SU-DHL-6 (cell line): ENCODE results near the gene BPIFB2.

ENCODE experiments used
- EZH2phosphoT487 ChIP-seq: fragments of 200-600 bp; sonication (generic), shearing (Covaris generic); conservative IDR thresholded peaks from 2 replicates; pipeline ENCODE4 v1.6.1; 2018; ENCODE audit warnings: mild to moderate bottlenecking, antibody characterized with exemption, low read length, moderate library complexity, mixed read lengths
- TF ChIP-seq, protein P1 (sequence below): fragments of 200-600 bp; sonication (generic); IDR thresholded peaks from one replicate; pipeline ENCODE4 v1.5.1; 2017; ENCODE audit warnings: antibody characterized with exemption, mild to moderate bottlenecking, low read length, moderate library complexity; ENCODE audit not compliant: insufficient read depth, poor library complexity, severe bottlenecking

DNA sequence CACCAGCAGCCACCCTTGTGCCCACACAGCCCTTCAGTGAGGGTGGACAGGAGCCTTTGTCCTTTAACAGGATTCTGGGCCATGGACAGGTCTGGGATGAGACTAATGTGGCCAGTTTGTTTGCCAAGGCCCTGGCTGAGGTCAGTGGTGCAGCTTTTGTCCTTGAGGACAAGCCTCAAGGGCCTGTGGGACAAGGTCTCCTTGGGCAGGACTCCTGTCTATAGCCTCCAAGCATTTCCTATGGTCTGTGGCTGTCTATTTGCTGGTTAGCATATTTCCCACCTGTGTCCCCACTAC lies 47.3 kb upstream of the BPIFB2 start:
- TF ChIP-seq, protein P1, sequence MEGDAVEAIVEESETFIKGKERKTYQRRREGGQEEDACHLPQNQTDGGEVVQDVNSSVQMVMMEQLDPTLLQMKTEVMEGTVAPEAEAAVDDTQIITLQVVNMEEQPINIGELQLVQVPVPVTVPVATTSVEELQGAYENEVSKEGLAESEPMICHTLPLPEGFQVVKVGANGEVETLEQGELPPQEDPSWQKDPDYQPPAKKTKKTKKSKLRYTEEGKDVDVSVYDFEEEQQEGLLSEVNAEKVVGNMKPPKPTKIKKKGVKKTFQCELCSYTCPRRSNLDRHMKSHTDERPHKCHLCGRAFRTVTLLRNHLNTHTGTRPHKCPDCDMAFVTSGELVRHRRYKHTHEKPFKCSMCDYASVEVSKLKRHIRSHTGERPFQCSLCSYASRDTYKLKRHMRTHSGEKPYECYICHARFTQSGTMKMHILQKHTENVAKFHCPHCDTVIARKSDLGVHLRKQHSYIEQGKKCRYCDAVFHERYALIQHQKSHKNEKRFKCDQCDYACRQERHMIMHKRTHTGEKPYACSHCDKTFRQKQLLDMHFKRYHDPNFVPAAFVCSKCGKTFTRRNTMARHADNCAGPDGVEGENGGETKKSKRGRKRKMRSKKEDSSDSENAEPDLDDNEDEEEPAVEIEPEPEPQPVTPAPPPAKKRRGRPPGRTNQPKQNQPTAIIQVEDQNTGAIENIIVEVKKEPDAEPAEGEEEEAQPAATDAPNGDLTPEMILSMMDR = no peak
- TF ChIP-seq EZH2phosphoT487 = no peak
